ENCODE measurements around the gene YWHAG. TPM values are rescaled to one million over a fixed set of nuclear protein-coding genes. Genes with fewer than 3 reads are reported as not detected.
A peak's percentile ranks its signal among the peaks of the same experiment; 100 is the strongest.

Gene YWHAG
- total and polyA plus RNA-seq, 2 of the 13 experiments (the other 11 are each of a cell fraction or from before 2014, with no cell fraction given): 36.9 to 67.5 TPM

DNA sequence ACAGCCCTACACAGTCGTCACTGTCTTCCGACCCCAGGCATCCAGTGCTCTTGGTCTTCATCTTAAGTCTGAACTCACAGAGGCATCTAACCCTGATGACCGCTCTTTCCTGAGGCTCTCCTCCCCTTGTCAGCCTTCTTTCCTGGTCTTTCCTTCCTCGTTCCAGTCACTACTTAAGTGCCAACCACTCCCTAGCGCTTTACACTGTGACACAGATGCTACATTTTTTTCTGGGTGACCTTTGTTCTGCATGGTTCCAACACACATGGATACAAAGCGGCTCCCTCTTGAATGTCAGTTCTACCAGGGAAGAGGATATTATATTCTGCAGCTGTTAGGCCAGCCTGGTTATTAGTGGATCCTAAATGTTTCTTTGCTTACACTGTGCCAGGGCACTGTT, 12.7 kb downstream of the YWHAG start:
- Histone ChIP-seq H3K36me3 (replicated peaks in 1 of 2; ENCODE audit: control insufficient read depth in 1 of 2, insufficient read depth in 2 of 2, low read length in 2 of 2) (peaks cover 17 to 60% of the 10 kb centered on the region in 2 experiments), H3K4me2 (ENCODE audit: low read depth, low read length) (no peak overlapping the region), H3K27me3 (ENCODE audit: control insufficient read depth in 1 of 2, insufficient read depth in 2 of 2, low read length in 2 of 2) (no peaks in the 10 kb centered on the region), H3K4me1 (ENCODE audit: insufficient read depth, low read length) (peaks cover 84% of the 10 kb centered on the region), H3K27ac (ENCODE audit: extremely low read length, insufficient read depth, low read length) (no peak overlapping the region), H3K4me3 (replicated peaks in 1 of 3; ENCODE audit: insufficient read depth in 1 of 3, low read depth in 2 of 3, low read length in 3 of 3) (no peak overlapping the region), H2AFZ (ENCODE audit: low read length) (no peak overlapping the region), H3K9ac (ENCODE audit: insufficient read depth, low read depth, low read length) (no peak overlapping the region), H3K79me2 (ENCODE audit: insufficient read depth, low read length) (peaks cover 81% of the 10 kb centered on the region), H3K9me3 (ENCODE audit: low read length) (no peaks in the 10 kb centered on the region), H4K20me1 (ENCODE audit: insufficient read depth, low read length) (peaks cover 32% of the 10 kb centered on the region)
- ATAC-seq: peak; percentile 22; the same call in 2 of the 3 replicates
- FAIRE-seq: no peak
- ChIA-PET POLR2A (no interaction called here), CTCF (ENCODE audit: low intra/inter-chr PET ratio, low total read pairs) (no interaction called here)
- TSS peak; percentile 10 for BruUV-seq (replicated peaks)
- DNase-seq (ENCODE audit: low spot score): no peak
- intact Hi-C loops (cut with micrococcal nuclease; ENCODE audit: unreplicated experiment) (no loop called here), in situ Hi-C loops (cut with HindIII; ENCODE audit: extremely low pct_ligation_motif_present, low pct_unique_long_range_greater_than_20kb) (no loop called here)
- TF ChIP-seq HNF4A (CRISPR knock-in tag; IDR thresholded peaks at IDR 0.05): peak; percentile 29; the same call in 1 of the 2 replicates
- 0 out of 2 replicates have a peak, but pooled peaks have one; percentile 12 for TF ChIP-seq PPARG (CRISPR knock-in tag; conservative IDR thresholded peaks at IDR 0.05)
- TF ChIP-seq MED1 (CRISPR knock-in tag; IDR thresholded peaks at IDR 0.05): no peak
- TF ChIP-seq HNF4G (IDR thresholded peaks at IDR 0.05; ENCODE audit: borderline replicate concordance, low read depth, low read length): 0 out of 2 replicates have a peak, but pooled peaks have one; percentile 30
- no peak for TF ChIP-seq HNF4G (CRISPR knock-in tag; IDR thresholded peaks at IDR 0.05; ENCODE audit: borderline replicate concordance, low read depth)
- TF ChIP-seq ZBTB33 (CRISPR knock-in tag; IDR thresholded peaks at IDR 0.05): peak; percentile 93
- TF ChIP-seq CENPT (CRISPR knock-in tag; IDR thresholded peaks at IDR 0.05; ENCODE audit: low read depth): no peak
- 94% methylated on average over 6 of the region's 6 CpGs for WGBS (ENCODE audit: low lambda C conversion rate)

- Histone ChIP-seq H3K36me3 (replicated peaks in 1 of 2; ENCODE audit: control insufficient read depth in 1 of 2, insufficient read depth in 2 of 2, low read length in 2 of 2) (peaks cover 22 to 44% of the 10 kb centered on the region in 2 experiments), H3K4me2 (ENCODE audit: low read depth, low read length) (no peak overlapping the region), H3K27me3 (ENCODE audit: control insufficient read depth in 1 of 2, insufficient read depth in 2 of 2, low read length in 2 of 2) (no peaks in the 10 kb centered on the region), H3K9me3 (ENCODE audit: low read length) (no peaks in the 10 kb centered on the region), H3K4me3 (replicated peaks in 1 of 3; ENCODE audit: insufficient read depth in 1 of 3, low read depth in 2 of 3, low read length in 3 of 3) (no peak overlapping the region), H3K4me1 (ENCODE audit: insufficient read depth, low read length) (peaks cover 69% of the 10 kb centered on the region), H2AFZ (ENCODE audit: low read length) (no peak overlapping the region), H3K9ac (ENCODE audit: insufficient read depth, low read depth, low read length) (no peak overlapping the region), H3K27ac (ENCODE audit: extremely low read length, insufficient read depth, low read length) (peak overlapping the region; percentile 58), H4K20me1 (ENCODE audit: insufficient read depth, low read length) (peaks cover 32% of the 10 kb centered on the region), H3K79me2 (ENCODE audit: insufficient read depth, low read length) (peaks cover 83% of the 10 kb centered on the region)
- DNase-seq (ENCODE audit: low spot score) (peak; percentile 54), FAIRE-seq (peak; percentile 8), ATAC-seq (peak; percentile 86)
- in situ Hi-C loops (cut with HindIII; ENCODE audit: extremely low pct_ligation_motif_present, low pct_unique_long_range_greater_than_20kb) (no loop called here), intact Hi-C loops (cut with micrococcal nuclease; ENCODE audit: unreplicated experiment) (no loop called here)
- ChIA-PET CTCF (ENCODE audit: low intra/inter-chr PET ratio, low total read pairs) (no interaction called here), POLR2A (interaction anchor here (0.6 kb wide), 1 partner anchor 15 kb away, joined by 6 read pairs; the partner anchor contains the start of gene YWHAG)
- no TSS peak for BruUV-seq (replicated peaks)
- WGBS (ENCODE audit: low lambda C conversion rate): 46% methylated on average over 6 of the region's 6 CpGs
- TF ChIP-seq ELF3 (CRISPR knock-in tag; IDR thresholded peaks at IDR 0.05) (0 out of 2 replicates have a peak, but pooled peaks have one; percentile 15), HNF4G (IDR thresholded peaks at IDR 0.05; ENCODE audit: borderline replicate concordance, low read depth, low read length) (peak; percentile 87), HNF4G (CRISPR knock-in tag; IDR thresholded peaks at IDR 0.05; ENCODE audit: borderline replicate concordance, low read depth) (no peak), PRDM10 (CRISPR knock-in tag; IDR thresholded peaks at IDR 0.05; ENCODE audit: low read depth) (no peak), ZNF235 (CRISPR knock-in tag; IDR thresholded peaks at IDR 0.05; ENCODE audit: borderline replicate concordance) (no peak), ZBTB3 (CRISPR knock-in tag; IDR thresholded peaks at IDR 0.05; ENCODE audit: borderline replicate concordance, low read depth) (peak; percentile 69; the same call in 1 of the 2 replicates), ZNF883 (CRISPR knock-in tag; IDR thresholded peaks at IDR 0.05; ENCODE audit: not compliant biosample characterization) (no peak), RAD21 (CRISPR knock-in tag; IDR thresholded peaks at IDR 0.05) (no peak)
Measured at GRCh38 chr7:76343931-76344321, 14.9 kb downstream of the YWHAG start.
